ENCODE measurements around the gene C9orf78.

The C9orf78 gene

DNA sequence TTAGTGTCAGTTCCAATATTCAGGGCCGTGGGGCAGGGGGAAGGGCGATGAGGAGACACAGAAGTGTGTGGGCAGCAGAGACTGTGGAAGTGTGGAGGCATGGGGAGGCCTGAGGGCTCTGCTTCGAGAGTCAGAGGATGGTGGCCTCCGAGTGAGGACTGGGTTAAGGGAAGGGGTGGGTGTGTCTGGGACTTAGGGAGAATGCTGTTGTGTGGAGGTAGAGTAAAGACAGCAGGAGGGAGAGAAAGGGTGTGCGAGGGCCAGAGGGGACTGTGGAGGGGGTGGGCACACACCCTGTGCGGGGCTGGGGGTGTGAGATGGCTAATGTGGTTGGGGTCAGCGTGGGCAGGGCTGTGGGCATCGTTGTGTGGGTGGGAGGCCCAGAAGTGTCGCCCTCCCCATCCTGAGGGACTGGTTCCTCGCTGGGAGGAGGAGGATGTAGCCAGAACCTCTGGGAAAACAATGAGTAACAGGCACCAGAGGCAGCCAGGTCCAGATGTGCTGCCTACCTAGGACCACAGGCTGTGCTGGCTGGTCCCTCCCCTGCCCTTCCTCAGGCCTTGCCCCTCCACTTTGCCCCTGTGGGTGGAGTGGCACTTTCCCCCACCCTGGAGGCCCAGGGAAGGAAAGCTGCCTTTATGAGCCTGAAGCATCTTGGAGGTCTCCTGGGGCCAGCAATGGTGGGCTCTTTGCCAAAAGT is 4.4 kb upstream of the C9orf78 start:
- no peak for DNase-seq (ENCODE audit: low read depth)

DNA sequence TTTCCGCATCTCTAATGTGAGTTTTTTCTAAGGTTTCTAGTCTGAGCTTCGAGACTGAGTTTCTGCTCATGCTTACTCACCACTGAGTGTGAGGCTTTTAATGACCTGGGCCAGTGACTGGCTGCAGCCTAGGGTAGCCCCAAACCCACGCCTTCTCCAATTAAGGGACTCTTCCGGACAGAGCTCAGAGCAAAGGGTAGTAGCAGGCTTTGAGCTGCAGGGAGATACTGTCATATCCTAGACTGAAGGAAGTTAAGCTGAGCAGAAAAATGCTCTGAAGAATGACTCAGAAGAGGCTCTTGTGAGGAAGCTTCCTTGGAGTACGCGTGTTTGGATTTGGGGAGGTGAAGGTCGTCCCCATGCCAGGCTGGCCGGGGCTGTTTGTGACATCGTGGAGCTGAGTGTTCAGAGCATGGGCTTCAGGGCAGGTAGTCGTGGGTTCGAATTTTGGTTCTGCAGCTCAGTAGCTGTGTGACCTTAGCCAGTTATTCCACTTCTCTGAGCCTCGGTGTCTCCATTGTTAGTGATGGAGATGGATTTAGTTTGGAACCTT is 3.7 kb upstream of the C9orf78 start:
- peak; percentile 84 for DNase-seq (ENCODE audit: low read depth)

DNA sequence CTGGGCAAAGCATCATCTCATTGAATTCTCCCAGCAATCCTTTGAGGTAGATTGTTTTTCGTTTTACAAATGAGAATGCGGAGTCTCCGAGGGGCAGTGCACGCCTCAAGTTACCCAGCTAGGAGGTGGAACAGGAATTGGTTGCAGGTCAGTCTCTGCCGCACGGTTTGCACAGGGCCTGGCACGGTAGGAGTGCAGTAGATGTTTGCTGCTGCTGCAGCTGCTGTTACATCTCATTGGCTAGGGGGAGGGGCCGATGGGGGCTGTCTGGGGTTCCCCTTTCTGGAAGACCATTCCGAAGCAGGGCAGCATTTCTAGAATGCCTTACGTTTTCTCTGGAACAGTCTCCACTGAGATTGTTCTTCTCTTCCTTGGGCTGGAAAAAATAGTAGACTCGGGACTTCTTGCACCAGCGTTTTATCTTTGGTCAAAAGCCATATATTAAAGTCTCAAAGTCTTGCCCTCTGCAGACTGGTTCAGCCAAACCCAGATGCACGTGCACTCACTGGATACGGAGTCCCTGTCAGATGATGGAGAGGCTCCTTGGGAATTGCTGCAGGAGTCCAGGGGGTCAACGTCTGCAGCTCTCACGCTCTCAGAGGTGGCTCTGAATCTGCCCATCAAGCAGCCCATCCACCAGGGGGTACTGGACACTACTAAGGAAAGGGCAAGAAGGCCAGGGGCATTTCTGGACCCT is 1.4 kb upstream of the C9orf78 start:
- no peak for DNase-seq (ENCODE audit: low read depth)

DNA sequence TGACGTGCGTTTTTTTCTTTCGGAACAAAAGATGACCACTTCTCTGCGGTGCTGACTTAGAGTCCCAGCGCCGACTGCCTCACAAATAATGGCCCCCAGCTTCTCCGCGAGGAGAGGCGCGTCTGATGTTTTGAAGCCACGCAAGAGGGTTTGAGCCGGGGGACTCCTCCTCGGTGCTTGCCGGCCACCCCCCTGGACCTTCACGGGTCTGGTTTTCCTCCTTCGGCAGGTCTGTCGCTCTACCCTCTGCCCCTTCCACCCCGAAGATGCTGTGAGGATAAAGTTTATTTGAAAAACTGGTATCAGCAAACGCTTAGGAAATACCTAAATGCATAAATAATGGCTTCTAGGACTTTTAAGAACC is 767 bp upstream of the C9orf78 start:
- no peak for DNase-seq (ENCODE audit: low read depth)

DNA sequence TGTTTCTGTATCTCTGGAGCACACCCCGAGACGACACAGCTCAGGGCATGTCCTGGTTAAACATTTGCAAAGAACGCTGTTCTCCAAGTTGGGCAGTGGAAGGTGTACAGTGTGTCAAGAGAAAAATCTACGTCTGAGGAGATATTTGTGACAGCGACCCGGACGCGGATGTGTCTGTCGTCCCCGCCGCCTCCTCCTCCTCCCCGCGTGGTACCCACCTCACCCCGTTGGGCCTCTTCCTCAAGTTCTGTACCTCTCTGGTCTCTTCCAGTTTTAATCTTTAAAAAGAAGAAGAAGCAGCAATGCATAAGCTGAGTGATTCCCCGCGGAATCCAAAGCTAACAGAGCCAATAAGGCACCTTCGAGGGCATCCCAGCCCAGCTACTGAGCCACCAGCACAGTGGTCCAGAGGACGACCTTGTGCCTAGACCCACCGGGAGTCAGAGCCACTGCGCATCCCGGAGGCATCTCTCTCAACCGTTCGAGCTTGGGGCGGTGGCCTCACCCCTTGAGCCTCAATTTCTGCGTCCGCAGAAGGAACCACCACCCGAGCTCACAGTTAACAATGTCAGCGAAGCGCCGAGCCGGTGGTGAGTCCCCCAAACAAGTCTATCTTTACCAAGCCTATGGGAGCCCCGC is 467 bp downstream of the C9orf78 start:
- DNase-seq (ENCODE audit: low read depth), result no peak

DNA sequence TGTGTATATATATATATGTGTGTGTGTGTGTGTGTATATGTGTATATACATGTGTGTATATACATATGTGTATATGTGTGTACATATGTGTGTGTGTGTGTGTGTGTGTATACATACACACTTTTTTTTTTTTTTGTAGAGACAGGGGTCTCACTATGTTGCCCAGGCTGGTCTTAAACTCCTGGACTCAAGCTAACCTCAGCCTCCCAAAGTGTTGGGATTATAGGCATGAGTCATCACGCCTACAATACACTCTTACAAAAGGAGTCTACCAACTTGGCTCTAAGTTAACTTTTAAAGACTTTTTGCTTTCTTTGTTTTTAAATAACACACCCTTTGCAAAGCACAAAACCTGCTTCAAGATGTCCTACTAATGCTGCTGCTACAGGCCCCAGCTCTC is 2.1 kb downstream of the C9orf78 start:
- DNase-seq (ENCODE audit: low read depth), result peak; percentile 40

DNA sequence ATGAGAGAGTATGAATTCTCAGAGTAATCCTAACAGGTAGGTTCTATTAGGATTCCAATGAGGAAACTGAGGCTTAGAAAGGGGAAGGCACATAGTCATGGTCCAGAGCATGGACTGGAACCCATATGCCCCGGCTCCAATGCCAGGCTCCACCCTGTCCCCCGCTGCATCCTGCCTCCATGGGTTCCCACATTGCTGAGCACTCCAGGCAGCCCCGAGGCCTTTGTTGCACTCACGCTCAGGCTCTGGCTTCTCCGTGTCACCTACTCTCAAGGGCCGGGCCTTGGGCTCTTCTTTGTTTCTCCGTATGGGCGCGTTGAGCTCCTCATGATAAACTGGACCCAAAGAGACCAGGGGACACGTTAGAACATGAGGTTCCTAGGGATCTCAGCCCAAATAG is 6.1 kb downstream of the C9orf78 start:
- no peak for DNase-seq (ENCODE audit: low read depth)

DNA sequence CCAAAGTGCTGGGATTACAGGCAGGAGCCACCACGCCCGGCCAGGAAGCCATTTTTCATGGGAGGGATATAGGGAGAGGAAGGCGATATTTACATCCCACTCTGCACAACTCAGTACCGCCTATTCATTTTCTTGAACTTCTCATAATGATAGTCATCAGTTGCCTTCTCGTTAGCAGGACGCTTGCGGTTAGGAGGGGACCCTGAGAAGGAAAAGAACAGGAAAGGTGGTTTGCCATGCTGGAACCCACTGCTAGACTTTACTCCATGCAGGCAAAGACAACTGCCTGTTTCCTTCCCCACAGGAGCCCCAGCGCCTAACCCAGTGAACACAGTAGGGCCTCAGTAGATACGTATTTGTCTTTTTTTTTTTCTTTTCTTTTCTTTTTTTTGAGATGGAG is 7.0 kb downstream of the C9orf78 start:
- no peak for DNase-seq (ENCODE audit: low read depth)

DNA sequence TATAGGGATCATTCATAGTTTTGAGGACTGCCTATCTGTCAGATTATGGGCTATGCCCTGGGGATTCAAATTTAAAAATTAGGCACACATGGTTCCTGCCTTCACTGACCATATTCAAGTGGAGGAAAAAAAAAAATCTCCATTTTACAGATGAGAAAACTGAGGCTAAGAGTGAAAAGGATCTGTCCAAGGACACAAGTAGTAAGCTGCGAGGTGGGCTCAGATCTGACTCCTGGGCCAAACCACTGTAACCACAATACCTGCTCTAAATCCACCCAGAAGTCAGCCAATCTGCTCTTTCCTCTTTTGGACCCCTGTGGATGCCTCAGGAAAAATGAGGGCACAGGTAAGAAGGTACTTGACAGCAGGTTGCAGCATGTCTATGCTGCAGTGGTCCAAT is 8.3 kb downstream of the C9orf78 start:
- DNase-seq (ENCODE audit: low read depth), result no peak

DNA sequence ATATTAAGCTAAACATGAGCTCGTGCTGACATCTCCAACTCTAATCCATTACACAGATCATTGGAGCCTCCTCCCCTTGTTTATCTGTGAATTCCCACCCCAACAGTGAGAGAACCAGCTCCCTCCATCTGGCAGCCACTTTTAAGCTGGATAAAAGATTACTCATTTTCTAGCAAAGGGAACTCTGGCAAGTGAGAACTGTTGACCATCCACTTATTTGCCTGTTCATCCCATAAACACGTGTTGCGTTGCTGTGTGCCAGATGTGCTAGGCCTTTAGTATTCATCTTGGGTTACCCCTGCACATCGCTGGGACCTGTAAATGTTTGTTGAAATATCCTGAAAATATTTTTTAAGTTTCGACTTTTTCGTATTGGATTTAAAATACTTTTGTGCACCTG is 8.7 kb downstream of the C9orf78 start:
- DNase-seq (ENCODE audit: low read depth), result no peak

DNA sequence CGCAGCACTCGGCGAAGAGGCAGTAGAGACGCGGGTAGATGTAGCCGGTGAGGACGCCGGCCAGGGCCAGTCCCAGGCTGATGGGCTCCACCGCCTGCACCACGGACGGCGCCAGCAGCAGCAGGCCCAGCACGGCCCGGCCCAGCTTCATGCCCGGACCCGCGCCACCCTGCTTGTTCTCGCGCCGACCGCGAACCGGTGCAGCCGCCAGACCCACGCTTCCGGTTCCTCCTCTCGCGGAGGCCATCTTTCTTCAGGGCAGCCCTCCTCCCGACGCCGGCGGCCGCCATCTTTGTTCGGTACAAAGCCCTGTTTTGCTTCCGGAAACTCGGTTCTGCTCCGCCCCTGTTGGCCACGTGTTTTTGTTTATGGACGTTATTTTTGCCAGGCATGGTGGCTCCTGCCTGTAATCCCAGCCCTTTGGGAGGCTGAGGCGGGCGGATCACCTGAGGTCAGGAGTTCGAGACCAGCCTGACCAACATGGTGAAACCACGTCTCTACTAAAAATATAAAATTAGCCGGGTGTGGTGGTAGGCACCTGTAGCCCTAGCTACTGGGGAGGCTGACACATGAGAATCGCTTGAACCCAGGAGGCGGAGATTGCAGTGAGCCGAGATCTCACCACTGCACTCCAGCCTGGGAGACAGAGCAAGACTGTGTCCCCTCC is 11.0 kb downstream of the C9orf78 start, which contains the start of gene TOR1A:
TOR1A (minus strand) TSS at position 202 of the 667 bp plus-strand sequence; CDS start at position 151, 51 bp downstream.
- peak; percentile 93 for DNase-seq (ENCODE audit: low read depth)

DNA sequence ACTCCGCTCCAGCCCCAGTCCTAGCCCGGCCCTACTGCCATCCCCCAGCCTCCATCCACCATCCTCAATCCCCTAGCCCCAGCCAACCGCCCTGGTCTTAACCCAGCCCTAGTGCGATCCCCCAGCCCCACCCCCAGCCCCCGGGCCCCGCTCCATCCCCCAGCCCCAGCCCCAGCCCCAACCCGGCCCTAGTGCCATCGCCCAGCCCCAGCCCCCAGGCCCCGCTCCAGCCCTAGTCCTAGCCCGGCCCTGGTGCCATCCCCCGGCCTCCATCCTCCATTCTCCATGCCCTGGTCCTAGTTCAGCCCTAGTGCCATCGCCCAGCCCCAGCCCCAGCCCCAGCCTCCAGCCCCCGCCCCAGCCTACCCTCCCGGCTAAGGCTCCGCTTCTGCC is 11.5 kb downstream of the C9orf78 start:
- DNase-seq (ENCODE audit: low read depth), result no peak

DNA sequence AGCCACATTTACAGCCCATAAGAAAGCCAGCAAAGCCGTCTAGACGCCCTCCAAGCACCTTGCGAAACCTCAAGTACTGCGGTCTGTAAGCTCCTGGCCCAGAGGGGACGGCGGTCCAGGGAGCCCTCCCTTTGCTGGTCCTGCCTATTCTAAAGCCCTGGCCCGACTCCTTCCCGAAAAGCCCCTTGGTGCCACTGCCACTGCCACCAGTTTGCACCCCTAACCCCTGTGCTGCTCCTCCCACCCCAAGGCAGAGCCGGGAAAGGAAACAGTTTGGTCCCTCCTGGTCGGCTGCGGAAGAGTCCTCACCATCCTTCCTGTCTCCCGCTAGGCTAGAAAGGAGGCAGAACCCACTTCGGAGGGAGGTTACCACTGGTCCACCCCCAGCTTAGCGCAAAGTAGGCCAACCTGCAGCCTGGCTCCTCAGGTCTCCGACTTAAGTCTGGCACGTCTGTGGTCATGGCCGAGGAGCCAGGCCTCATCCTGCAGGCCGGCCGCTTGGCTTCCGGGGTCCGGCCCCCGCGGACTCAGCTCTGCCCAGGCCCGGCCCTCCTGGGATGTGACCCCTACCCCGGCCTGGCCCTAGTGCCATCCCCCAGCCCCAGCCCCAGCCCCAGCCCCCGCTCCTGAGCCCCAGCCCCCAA is 12.1 kb downstream of the C9orf78 start:
- peak; percentile 55 for DNase-seq (ENCODE audit: low read depth)

DNA sequence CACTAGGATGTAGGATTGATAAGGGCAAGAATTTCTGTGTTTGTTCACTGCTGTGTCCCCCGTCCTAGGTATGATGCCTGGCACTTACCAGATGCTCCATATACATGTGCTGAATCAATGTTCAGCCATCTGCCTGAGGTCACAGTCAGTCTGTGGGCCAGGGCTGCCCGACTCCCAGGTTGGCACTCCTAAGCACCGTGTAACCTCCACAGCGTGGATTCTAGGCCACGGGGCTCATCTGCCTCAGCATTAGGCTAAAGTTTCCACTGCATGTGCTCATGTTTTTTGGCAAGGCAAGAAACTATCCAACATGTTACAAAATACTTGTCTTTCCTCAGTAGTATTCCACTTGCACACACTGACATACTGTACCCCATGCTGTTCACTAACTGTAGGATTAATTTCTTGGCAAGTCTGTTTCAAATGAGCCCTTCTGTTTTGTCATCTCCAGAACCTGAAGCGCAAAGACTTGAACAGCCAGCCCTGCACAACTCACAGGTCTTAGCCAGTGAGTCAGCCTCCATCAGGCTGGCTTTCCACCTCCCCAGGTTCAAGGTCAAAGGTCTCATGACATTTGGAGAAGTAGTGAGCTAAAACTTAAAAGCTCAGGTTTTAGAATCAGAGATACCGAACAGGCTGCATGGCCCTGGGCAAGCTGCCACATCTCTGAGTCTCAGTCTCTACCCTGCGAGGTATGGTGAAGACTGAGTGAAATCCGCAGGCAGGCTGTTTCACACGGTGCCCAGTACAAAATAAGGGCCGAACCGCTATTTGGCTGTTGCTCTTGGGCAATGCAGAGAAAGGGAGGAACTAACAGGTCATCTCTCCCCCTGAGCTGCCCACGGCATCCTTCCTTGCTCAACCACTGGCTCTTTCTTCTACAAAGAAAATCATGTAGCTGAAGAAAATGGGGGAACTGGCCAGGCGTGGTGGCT is 18.3 kb downstream of the C9orf78 start:
- DNase-seq (ENCODE audit: low read depth), result peak; percentile 24

DNA sequence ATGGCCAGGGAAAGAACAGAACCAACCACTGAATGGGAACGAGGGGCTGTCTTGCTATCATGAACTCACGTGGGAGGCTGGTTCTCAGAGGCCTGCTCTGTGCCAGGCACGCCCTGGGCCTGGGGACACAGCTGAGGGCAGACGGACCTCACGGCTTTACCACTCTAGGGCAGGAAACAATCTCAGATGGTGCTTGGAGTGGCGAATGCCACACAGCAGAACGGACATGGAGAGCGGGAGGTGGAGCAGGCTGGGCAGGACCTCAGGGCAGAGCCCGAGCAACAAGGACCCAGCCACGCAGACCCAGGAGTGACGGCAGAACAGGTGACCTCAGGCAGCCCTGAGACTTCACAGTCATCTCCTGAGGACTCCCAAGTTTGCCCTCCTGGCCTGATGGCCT is 19.8 kb downstream of the C9orf78 start:
- no peak for DNase-seq (ENCODE audit: low read depth)

DNA sequence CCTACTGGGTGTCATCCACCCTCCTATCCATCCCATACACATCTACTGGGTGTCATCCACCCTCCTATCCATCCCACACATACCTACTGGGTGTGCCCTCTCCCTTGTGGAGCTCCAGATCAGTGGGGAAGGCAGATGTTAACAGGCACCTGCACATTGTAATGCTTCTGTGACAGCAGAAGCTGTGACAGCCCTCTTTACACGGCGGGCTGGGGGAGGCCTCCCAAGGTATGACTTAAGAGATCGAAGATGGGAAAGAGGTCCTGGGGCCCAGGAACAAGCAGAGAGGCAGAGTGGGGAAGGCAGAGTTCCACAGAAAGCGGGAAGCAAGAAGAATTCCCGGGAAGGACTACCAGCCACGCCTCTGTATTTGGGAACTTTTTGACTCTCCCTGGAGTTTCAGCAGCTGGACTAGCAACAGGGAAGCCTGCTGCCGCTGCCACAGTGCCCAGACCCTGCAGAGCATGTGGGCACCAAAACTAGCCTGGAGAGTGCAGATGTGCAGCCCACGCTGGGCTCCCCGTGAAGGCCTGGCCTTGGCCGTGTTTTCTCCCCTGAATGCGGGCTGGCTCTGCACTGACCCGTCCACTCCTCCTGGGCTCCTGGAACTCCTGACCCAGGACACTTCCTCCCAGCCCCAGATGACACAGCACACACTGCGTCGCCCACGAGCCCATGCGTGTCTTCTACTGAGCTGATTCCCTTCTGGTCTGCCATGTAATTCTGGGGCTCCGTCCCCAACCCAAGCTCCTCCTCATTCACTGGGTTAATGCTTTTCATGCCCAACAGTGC is 20.4 kb downstream of the C9orf78 start:
- no peak for DNase-seq (ENCODE audit: low read depth)

DNA sequence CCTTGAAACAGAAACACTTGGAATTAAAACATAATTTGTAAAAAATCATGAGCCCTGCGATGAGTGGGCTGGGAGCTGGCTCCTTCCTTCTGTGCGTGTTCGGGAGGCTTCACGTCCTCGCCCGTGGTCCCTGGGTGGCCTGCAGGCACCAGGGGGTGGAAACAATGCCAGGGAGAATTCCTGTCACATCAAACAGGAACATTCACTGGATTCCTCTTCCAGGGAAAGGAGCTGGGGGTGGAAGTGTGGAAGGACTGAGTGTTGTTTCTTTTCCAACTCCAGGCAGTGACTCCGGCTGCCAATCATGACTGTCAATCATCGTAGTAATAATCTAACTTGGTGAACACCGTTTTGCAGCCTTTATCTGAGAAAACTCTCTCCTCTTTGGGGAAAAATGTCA is 21.4 kb downstream of the C9orf78 start:
- DNase-seq (ENCODE audit: low read depth), result no peak

DNA sequence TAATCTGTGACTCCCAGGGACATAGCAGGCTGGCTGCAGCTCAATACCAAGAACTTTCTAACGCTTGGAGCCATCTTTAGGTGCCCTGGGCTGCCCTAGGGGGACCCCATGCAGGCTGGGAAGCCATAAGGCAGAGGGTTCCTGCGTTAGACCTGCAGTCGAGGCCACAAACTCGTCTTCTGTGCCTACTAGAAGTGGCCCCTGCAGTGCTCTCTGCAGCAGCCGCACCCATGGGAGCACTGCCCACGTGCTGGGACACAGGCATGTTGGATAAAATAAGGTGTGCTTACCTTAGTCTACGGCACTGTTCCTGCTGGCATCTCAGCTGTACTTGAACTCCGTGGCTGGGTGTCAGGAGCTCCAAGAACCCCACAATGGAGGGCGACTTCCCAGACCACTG is 22.7 kb downstream of the C9orf78 start:
- no peak for DNase-seq (ENCODE audit: low read depth)

DNA sequence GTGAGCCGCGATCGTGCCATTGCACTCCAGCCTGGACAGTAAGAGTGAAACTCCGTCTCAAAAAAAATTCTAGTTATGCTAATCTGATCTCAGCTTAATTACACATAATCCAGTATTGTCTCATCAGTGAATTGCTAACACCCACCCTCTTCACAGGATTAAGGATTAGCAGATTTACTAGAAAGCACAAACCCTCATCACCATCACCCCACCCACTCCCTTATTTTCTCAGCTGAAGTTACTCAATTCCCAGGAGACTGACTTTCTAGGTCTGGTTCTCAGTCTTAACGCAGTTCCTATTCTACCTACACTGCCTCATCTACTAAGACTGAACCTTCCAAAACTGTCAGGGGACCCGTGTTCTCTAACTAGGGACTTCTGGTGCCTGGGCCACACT is 23.1 kb downstream of the C9orf78 start:
- DNase-seq (ENCODE audit: low read depth), result no peak

DNA sequence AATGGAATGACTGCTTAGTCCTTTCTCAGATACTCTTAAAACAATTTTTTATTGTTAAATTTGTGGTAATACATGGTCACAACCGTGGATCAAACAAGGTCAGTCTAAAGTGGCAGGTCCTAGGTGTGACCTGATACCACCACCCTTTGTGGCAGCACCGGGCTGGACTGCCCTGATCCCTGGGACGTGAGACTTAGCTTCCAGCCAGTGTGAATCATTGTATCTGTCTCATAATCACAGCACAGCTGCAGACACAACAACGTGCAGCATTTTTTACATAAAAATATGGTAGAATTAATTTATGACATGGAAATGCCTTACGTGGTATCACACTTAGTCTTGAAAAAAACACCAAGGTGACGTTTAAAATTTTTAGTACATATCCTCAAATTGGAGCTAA is 24.3 kb downstream of the C9orf78 start:
- no peak for DNase-seq (ENCODE audit: low read depth)

Measured in amniotic epithelial cell (primary cell).